ENCODE results near the gene EPHB2.
"Not testable (repeated sequence)": the region's sequence is repeated elsewhere in the genome, so short reads cannot be mapped to it uniquely, and the experiment has no call there.

Gene EPHB2

DNA sequence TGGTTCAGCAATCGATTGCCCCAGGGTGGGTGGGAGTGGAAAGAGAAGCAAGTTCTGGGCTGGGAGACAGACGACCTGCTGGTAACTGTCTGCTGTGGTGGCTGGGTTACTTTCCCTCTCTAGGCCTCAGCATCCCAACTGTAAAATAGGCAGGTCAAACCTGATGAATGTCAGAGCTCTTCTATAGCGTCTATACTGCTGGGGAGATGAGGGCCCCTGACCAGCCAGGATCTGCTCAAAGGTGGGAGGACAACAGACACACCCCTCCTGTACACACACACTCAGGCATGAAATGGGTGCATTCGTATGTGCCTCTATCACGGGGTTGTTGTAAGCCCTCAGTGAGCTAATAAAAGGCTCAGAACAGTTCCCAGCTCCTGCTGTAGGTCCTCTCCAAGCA is 12.7 kb upstream of the EPHB2 start:
- no peak overlapping the region for H3K4me3 Mint-ChIP-seq
- no peaks in the 10 kb centered on the region for H3K9me3 Mint-ChIP-seq
- TF ChIP-seq, protein P1, sequence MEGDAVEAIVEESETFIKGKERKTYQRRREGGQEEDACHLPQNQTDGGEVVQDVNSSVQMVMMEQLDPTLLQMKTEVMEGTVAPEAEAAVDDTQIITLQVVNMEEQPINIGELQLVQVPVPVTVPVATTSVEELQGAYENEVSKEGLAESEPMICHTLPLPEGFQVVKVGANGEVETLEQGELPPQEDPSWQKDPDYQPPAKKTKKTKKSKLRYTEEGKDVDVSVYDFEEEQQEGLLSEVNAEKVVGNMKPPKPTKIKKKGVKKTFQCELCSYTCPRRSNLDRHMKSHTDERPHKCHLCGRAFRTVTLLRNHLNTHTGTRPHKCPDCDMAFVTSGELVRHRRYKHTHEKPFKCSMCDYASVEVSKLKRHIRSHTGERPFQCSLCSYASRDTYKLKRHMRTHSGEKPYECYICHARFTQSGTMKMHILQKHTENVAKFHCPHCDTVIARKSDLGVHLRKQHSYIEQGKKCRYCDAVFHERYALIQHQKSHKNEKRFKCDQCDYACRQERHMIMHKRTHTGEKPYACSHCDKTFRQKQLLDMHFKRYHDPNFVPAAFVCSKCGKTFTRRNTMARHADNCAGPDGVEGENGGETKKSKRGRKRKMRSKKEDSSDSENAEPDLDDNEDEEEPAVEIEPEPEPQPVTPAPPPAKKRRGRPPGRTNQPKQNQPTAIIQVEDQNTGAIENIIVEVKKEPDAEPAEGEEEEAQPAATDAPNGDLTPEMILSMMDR (IDR thresholded peaks at IDR 0.05): no peak
- no peaks in the 10 kb centered on the region for H3K4me1 Mint-ChIP-seq
- H3K27ac Mint-ChIP-seq: peak overlapping the region; percentile 6
- H3K27me3 Mint-ChIP-seq (ENCODE audit: low read depth, poor library complexity): peaks cover 8% of the 10 kb centered on the region
- DNase-seq: no peak
- H3K36me3 Mint-ChIP-seq (ENCODE audit: low read depth): no peaks in the 10 kb centered on the region

DNA sequence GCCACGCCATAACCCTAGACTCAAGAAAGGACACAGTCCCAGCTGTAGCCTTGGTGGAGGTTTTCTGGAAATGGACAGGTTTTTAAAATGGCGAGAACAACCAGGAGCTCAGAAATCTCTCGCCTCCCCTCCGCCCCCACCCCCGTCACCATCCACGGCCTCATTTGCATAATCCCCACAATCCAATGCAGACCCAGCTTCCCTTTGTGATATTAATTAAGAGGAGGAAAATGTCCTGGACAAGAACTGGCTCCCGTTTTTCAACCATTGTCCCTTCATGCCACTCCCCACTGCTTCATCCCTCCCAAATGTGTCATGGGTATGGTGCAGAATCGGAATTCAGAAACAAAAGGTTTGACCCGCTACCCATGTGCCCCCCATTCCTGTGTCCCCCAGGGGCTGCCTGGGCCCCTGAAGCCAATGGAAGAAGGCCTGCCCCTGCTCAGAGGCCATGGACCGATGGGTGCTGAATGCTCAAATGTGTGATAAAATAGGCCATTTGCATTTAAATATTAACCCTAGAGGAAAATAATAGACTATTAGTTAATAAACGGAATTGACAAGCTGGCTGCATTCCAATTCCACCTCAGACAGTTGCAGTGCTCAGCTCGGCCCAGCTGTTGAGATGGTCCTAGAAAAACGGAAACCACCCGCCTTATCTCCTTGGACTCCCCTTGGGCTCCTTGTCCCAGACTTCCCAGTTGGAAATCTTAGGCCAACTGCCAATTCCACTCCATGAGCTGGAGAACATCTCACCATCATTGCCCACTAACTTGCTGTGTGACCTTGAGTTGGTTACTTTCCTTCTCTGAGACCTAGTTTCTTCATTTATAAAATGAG is 10.7 kb upstream of the EPHB2 start:
- H3K4me3 Mint-ChIP-seq: no peak overlapping the region
- TF ChIP-seq, protein P1 (IDR thresholded peaks at IDR 0.05): no peak
- no peaks in the 10 kb centered on the region for H3K36me3 Mint-ChIP-seq (ENCODE audit: low read depth)
- DNase-seq: no peak
- H3K27ac Mint-ChIP-seq: no peak overlapping the region
- no peaks in the 10 kb centered on the region for H3K9me3 Mint-ChIP-seq
- no peaks in the 10 kb centered on the region for H3K4me1 Mint-ChIP-seq
- peaks cover 13% of the 10 kb centered on the region for H3K27me3 Mint-ChIP-seq (ENCODE audit: low read depth, poor library complexity)

DNA sequence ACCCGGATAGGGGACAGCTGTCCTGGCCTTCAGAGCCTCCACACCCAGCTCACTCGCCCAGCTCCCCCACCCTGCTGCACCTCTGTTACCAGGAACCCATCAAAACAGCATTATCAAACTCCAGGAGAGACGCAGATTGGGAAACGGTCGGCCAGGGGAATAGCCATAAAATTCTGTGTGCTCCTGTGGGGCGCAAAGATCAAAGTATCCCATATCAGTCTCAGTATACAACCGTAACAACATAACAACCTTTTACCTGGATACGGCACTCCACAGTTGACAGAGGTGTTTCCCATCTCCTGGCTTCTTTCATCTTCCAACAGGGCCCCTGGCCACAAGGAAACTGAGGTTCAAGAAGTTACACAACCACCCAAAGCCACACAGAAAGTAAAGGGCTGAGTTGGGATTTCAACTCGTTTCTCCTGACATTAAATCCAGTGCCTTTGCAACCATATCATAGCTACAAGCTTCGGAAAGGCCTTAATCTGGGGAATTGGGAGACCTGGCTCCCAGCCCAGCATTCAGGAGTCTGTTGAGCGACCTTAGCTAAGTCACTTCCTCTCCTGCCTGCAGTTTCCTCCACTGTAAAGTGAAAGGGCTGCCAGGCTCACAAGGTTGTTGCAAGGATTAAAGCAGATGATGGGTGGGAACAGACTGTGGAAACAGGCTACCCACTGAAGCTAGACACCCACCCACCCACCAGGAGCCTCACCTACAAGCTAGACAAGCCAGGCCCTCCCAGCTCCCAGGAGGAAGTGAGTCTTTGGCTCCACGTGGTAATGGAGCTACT is 8.1 kb upstream of the EPHB2 start:
- Mint-ChIP-seq H3K27me3 (ENCODE audit: low read depth, poor library complexity) (peaks cover 17% of the 10 kb centered on the region), H3K4me1 (no peaks in the 10 kb centered on the region), H3K36me3 (ENCODE audit: low read depth) (no peaks in the 10 kb centered on the region), H3K4me3 (no peak overlapping the region), H3K27ac (peak overlapping the region; percentile 27), H3K9me3 (no peaks in the 10 kb centered on the region)
- TF ChIP-seq, protein P1 (IDR thresholded peaks at IDR 0.05): no peak
- no peak for DNase-seq

DNA sequence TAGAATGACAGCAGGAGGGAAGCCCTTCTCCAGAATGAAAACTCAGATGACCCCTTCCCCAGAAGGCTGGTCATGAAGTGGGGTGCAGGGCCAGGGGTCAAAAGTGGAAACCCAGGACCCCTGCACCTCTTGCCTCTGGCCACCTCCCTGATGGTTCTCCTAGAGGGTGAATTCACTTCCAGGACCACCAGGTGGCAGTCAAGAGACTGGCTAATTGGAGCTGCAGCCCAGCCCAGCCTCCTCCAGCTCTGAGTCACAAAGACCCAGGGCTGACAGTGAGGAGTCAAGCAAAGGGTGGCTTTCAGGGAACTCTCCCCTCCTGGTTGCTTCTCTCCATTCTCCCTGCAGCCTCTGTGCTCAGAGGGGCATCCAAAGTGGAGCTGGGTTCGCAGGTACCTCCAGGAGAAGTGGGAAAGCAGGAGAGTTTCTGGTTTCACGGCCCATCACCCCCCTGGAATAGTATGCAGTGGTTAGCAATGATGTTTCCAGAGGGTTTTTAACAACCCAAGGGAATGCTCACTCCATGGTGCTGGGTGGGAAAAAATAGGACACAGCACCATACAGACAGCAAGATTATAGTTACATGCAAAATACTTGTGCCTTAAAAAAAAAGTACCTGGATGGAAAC is 6.1 kb upstream of the EPHB2 start:
- peaks cover 6% of the 10 kb centered on the region for H3K4me1 Mint-ChIP-seq
- H3K9me3 Mint-ChIP-seq: no peaks in the 10 kb centered on the region

DNA sequence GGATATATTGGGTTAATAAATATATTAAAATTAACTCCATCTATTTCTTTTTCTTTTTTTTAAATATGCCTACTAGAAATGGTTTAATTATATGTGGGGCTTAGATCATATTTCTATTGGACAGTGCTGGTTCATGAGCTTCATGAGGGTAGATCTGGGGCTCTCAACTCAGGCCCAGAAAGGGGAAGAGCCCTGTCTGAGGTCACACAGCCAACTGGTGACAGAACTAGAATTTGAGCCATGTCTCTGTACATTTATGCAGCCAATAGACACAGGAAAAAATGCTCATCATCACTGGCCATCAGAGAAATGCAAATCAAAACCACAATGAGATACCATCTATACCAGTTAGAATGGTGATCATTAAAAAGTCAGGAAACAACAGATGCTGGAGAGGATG is 5.1 kb upstream of the EPHB2 start:
- Mint-ChIP-seq H3K27me3 (ENCODE audit: low read depth, poor library complexity) (peaks cover 30% of the 10 kb centered on the region), H3K4me3 (no peak overlapping the region), H3K36me3 (ENCODE audit: low read depth) (no peaks in the 10 kb centered on the region), H3K4me1 (peaks cover 9% of the 10 kb centered on the region), H3K27ac (no peak overlapping the region), H3K9me3 (no peaks in the 10 kb centered on the region)
- no peak for DNase-seq
- TF ChIP-seq, protein P1 (IDR thresholded peaks at IDR 0.05): no peak

More for the DNA sequence above, 6.1 kb upstream of the EPHB2 start:
- peaks cover 27% of the 10 kb centered on the region for H3K27me3 Mint-ChIP-seq (ENCODE audit: low read depth, poor library complexity)
- no peaks in the 10 kb centered on the region for H3K36me3 Mint-ChIP-seq (ENCODE audit: low read depth)
- peak; percentile 87 for DNase-seq
- TF ChIP-seq, protein P1 (IDR thresholded peaks at IDR 0.05): peak; percentile 94
- H3K4me3 Mint-ChIP-seq: no peak overlapping the region
- H3K27ac Mint-ChIP-seq: no peak overlapping the region

DNA sequence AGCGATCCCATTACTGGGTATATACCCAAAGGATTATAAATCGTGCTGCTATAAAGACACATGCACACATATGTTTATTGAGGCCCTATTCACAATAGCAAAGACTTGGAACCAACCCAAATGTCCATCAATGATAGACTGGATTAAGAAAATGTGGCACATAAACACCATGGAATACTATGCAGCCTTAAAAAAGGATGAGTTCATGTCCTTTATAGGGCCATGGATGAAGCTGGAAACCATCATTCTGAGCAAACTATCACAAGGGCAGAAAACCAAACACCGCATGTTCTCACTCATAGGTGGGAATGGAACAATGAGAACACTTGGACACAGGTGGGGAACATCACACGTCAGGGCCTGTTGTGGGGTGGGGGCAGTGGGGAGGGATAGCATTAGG is 4.5 kb upstream of the EPHB2 start:
- not testable (repeated sequence) for H3K27ac Mint-ChIP-seq; H3K9me3 Mint-ChIP-seq; H3K4me1 Mint-ChIP-seq; H3K36me3 Mint-ChIP-seq (ENCODE audit: low read depth); DNase-seq; H3K4me3 Mint-ChIP-seq
- H3K27me3 Mint-ChIP-seq (ENCODE audit: low read depth, poor library complexity): peaks cover 30% of the 10 kb centered on the region

All from nephron progenitor cell (in vitro differentiated cells).